GM12872 (cell line): ENCODE results near the gene ZNF599.

Experiments used
- CTCF ChIP-seq: IDR thresholded peaks from 3 replicates; pipeline ENCODE4 v1.5.1; 2011; ENCODE audit warnings: low read depth, mild to moderate bottlenecking, low read length, moderate library complexity; ENCODE audit not compliant: insufficient read depth

ZNF599 gene

GRCh38 chr19:34794066-34794960 lies 21.3 kb upstream of the ZNF599 start:
- TF ChIP-seq CTCF: no peak

- TF ChIP-seq CTCF: no peak
These were observed 20.6 kb upstream of the ZNF599 start for GRCh38 chr19:34793565-34793964.

- TF ChIP-seq CTCF: no peak
These were observed 15.1 kb upstream of the ZNF599 start for GRCh38 chr19:34788074-34788473.

GRCh38 chr19:34787059-34787824 lies 14.2 kb upstream of the ZNF599 start:
- no peak for TF ChIP-seq CTCF

- no peak for TF ChIP-seq CTCF
These were observed 13.2 kb upstream of the ZNF599 start for GRCh38 chr19:34786236-34786635.

- no peak for TF ChIP-seq CTCF
These were observed 6.6 kb upstream of the ZNF599 start for GRCh38 chr19:34779652-34780051.

- no peak for TF ChIP-seq CTCF
These were observed 5.3 kb upstream of the ZNF599 start for GRCh38 chr19:34778342-34778741.
